ENCODE results near the gene IL12RB1. TPM values are rescaled to one million over a fixed set of nuclear protein-coding genes. Genes with fewer than 3 reads are reported as not detected.
A peak's percentile ranks its signal among the peaks of the same experiment; 100 is the strongest.
"Not testable (repeated sequence)": the region's sequence is repeated elsewhere in the genome, so short reads cannot be mapped to it uniquely, and the experiment has no call there.

IL12RB1 gene
- total RNA-seq, 2 donors from 2014 or later: 0.98 to 3.9 TPM

GRCh38 chr19:18060472-18060871 is 26.3 kb downstream of the IL12RB1 start:
- intact Hi-C loops (cut with DNase I, micrococcal nuclease): no loop called here
- DNase-seq (no peak), ATAC-seq (no peak)

GRCh38 chr19:18059902-18060301 is 26.8 kb downstream of the IL12RB1 start:
- ATAC-seq: no peak
- intact Hi-C loops (cut with DNase I, micrococcal nuclease): loop anchor here (5.0 kb wide), 1 partner anchor 53 kb away; the partner anchor contains the start of gene ARRDC2 (in 2 of the 2)
- no peak for DNase-seq

- DNase-seq (no peak), ATAC-seq (no peak)
- intact Hi-C loops (cut with DNase I, micrococcal nuclease): loop anchor here (5.0 kb wide), 1 partner anchor 52 kb away; the partner anchor contains the start of gene ARRDC2 (in 2 of the 2)
Measured at GRCh38 chr19:18059297-18059696, 27.4 kb downstream of the IL12RB1 start.

- intact Hi-C loops (cut with DNase I, micrococcal nuclease): loop anchor here (5.0 kb wide), 1 partner anchor 51 kb away; the partner anchor contains the start of gene ARRDC2 (in 2 of the 2)
- DNase-seq (peak; percentile 62 to 84), ATAC-seq (peak; percentile 93)
Measured at GRCh38 chr19:18058208-18059009, 28.3 kb downstream of the IL12RB1 start.

- intact Hi-C loops (cut with DNase I, micrococcal nuclease): loop anchor here (5.0 kb wide), 1 partner anchor 50 kb away; the partner anchor contains the start of gene ARRDC2 (in 2 of the 2)
- peak in 1 of 2 donors; percentile 39 for DNase-seq
- ATAC-seq: peak; percentile 48
Measured at GRCh38 chr19:18057557-18057956, 29.2 kb downstream of the IL12RB1 start.

GRCh38 chr19:18055967-18056366 is 30.8 kb downstream of the IL12RB1 start:
- intact Hi-C loops (cut with DNase I, micrococcal nuclease): loop anchor here (5.0 kb wide), 1 partner anchor 49 kb away; the partner anchor contains the start of gene ARRDC2 (in 2 of the 2)
- DNase-seq (no peak), ATAC-seq (no peak)

- intact Hi-C loops (cut with DNase I, micrococcal nuclease): no loop called here
- ATAC-seq (no peak), DNase-seq (no peak)
Measured at GRCh38 chr19:18053576-18054219, 33.0 kb downstream of the IL12RB1 start.

- no peak for DNase-seq
- intact Hi-C loops (cut with DNase I, micrococcal nuclease): no loop called here
- no peak for ATAC-seq
Measured at GRCh38 chr19:18051887-18052286, 34.8 kb downstream of the IL12RB1 start.

GRCh38 chr19:18049385-18049784 is 37.3 kb downstream of the IL12RB1 start:
- ATAC-seq (peak; percentile 63), DNase-seq (peak; percentile 78 to 89)
- intact Hi-C loops (cut with DNase I, micrococcal nuclease): no loop called here

- DNase-seq: no peak
- intact Hi-C loops (cut with DNase I, micrococcal nuclease): no loop called here
- ATAC-seq: no peak
Measured at GRCh38 chr19:18046059-18046718, 40.5 kb downstream of the IL12RB1 start.

GRCh38 chr19:18045307-18046050 is 41.3 kb downstream of the IL12RB1 start:
- ATAC-seq: no peak
- DNase-seq: no peak
- intact Hi-C loops (cut with DNase I, micrococcal nuclease): no loop called here

GRCh38 chr19:18044825-18045304 is 41.9 kb downstream of the IL12RB1 start:
- ATAC-seq (peak; percentile 87), DNase-seq (peak; percentile 83 to 90)
- intact Hi-C loops (cut with DNase I, micrococcal nuclease): no loop called here

- ATAC-seq (no peak), DNase-seq (no peak)
- intact Hi-C loops (cut with DNase I, micrococcal nuclease): no loop called here
Measured at GRCh38 chr19:18043676-18044075, 43.1 kb downstream of the IL12RB1 start.

- ATAC-seq: no peak
- intact Hi-C loops (cut with DNase I, micrococcal nuclease): no loop called here
- no peak for DNase-seq
Measured at GRCh38 chr19:18041054-18041453, 45.7 kb downstream of the IL12RB1 start.

GRCh38 chr19:18032102-18032501 is 54.6 kb downstream of the IL12RB1 start:
- intact Hi-C loops (cut with DNase I, micrococcal nuclease); DNase-seq; ATAC-seq: not testable (repeated sequence)

GRCh38 chr19:18031401-18031800 is 55.3 kb downstream of the IL12RB1 start:
- DNase-seq; intact Hi-C loops (cut with DNase I, micrococcal nuclease): not testable (repeated sequence)
- peak; percentile 66 for ATAC-seq

GRCh38 chr19:18029617-18030338 is 57.0 kb downstream of the IL12RB1 start:
- ATAC-seq (peak; percentile 80), DNase-seq (no peak)

GRCh38 chr19:18027151-18027550 is 59.6 kb downstream of the IL12RB1 start:
- intact Hi-C loops (cut with DNase I, micrococcal nuclease): no loop called here
- ATAC-seq (no peak), DNase-seq (no peak)

More at GRCh38 chr19:18029617-18030338, 57.0 kb downstream of the IL12RB1 start:
- intact Hi-C loops (cut with DNase I, micrococcal nuclease): no loop called here
